ENCODE data around the gene SH2D1A.

DNA sequence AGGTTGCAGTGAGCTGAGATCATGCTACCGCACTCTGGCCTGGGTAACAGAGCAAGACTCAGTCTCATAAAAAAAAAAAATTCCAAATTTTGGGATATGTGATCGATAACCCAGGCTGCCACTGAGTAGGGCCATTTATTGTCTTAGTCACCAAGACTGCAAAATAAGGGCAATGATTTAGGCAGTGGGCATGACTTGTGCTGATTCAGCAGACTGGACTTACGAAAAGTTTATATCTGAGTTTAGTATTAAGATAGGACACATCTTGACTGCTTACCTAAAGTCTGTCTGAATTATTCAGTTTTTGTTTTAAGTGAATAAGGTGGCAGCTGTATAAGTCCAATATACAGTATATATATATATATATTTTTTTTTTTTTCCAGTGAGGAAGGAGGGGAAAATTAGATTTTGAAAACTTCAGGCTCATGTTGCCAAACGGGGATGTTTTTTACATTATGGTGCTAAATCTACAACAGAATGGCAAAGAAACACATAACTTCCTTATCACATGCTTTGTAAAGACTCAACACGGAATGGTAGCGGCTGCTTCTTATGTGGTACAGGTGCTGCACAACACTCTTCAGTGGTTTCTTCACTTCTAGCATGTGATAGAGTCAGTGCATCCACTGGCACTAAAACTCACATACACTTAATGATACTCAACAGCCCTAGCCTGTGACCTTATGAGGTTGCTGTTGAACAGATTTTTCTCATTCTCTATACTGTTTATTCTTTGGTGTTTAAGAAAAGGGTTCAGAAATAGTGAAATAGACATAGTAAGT is 7.4 kb upstream of the SH2D1A start:
- TF ChIP-seq, protein P1, sequence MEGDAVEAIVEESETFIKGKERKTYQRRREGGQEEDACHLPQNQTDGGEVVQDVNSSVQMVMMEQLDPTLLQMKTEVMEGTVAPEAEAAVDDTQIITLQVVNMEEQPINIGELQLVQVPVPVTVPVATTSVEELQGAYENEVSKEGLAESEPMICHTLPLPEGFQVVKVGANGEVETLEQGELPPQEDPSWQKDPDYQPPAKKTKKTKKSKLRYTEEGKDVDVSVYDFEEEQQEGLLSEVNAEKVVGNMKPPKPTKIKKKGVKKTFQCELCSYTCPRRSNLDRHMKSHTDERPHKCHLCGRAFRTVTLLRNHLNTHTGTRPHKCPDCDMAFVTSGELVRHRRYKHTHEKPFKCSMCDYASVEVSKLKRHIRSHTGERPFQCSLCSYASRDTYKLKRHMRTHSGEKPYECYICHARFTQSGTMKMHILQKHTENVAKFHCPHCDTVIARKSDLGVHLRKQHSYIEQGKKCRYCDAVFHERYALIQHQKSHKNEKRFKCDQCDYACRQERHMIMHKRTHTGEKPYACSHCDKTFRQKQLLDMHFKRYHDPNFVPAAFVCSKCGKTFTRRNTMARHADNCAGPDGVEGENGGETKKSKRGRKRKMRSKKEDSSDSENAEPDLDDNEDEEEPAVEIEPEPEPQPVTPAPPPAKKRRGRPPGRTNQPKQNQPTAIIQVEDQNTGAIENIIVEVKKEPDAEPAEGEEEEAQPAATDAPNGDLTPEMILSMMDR (conservative IDR thresholded peaks at IDR 0.05; ENCODE audit: low read length), result no peak
- TF ChIP-seq EZH2phosphoT487 (IDR thresholded peaks at IDR 0.05; ENCODE audit: borderline replicate concordance), result no peak
